Measurements from ENCODE around the gene ARL15.

DNA sequence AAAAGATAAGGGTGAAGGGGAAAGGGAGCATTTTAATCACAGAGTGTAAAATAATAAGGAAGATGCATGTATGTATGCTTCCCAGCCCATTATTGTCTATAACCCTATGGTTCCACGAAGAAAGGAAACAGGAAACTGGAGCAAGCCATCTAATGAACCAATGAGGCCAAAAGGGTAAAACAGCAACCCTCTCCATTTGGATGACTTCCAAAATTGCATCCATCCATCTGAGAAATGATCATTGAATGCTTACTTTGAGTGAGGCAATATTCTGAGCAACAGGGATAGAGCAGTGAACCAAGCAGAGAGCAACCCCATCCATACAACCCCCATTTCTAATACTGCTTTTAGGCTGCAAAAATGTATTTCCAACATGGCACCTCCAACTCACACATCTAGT, 46.9 kb downstream of the ARL15 start:
- no peak for TF ChIP-seq CTCF (conservative IDR thresholded peaks at IDR 0.05; ENCODE audit: low read depth, low read length)
- TF ChIP-seq POLR2A (IDR thresholded peaks at IDR 0.05; ENCODE audit: low read depth, low read length), result no peak
- no peak for TF ChIP-seq RCOR1 (IDR thresholded peaks at IDR 0.05; ENCODE audit: insufficient replicate concordance, low read length)
